CD4-positive, alpha-beta T cell treated with Interleukin-4 for 1 hour (primary cell): ENCODE measurements around the gene SOX6.
"Not testable (repeated sequence)": the region's sequence is repeated elsewhere in the genome, so short reads cannot be mapped to it uniquely, and the experiment has no call there.

ENCODE experiments used
- DNase-seq, 2 donors: peaks; one replicate each; pipeline ENCODE4 v3.0.0-alpha.2; 2020 to 2022

The SOX6 gene

DNA sequence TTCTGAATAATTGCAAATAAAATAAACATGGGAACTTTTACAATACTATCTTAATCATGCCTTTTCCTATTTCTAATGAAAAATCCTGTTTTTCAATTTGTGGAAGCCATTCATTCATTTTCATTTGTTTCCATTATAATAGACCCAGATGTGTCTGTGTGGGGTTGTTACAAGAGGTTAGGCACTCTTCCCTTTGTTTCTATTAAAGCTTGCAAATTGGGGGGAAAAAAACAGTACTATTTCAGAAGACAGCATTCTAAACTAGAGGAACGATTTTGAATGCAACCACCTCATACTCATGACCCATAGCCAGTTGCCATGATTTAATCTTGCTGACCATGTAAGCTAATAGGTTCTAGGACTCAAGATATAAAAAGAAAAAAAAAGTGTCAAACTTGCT, 175.5 kb downstream of the SOX6 start:
- DNase-seq = no peak

DNA sequence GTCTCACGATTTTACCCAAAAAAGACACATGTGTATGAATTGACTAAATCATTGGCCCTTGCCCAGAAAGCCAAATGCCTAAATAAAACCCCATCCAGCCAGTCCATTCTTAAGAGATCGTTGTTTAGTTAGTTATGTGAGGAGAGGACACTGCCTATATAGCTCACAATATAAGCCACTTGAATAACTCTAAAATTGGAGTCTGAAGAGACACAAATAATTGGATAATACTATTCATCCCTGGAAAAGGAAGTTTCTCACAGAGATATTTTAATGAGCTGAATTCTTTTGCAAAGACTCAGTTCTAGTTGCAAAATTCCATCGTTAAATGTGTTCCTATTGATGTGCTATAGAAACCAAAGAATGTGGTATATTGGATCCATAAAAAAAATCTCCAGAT, 176.7 kb downstream of the SOX6 start:
- no peak for DNase-seq

DNA sequence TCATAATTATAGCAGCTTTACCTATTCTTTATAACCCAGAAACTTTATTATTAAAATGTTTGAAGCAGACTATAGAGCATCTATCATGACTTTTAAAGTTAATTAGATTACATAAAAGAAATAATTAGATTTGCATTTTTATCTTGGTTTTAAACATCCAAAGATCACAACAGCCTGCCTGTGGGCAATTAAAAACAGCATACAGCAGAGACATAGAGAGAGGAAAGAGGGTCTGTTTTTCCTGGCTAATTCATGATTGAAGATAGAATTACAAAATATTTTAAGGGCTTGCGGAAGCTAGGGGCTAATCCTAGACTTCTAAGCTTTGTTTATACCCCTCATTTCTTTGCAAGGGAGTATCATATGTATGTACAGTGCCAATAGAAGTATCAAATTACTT, 178.1 kb downstream of the SOX6 start:
- no peak for DNase-seq

DNA sequence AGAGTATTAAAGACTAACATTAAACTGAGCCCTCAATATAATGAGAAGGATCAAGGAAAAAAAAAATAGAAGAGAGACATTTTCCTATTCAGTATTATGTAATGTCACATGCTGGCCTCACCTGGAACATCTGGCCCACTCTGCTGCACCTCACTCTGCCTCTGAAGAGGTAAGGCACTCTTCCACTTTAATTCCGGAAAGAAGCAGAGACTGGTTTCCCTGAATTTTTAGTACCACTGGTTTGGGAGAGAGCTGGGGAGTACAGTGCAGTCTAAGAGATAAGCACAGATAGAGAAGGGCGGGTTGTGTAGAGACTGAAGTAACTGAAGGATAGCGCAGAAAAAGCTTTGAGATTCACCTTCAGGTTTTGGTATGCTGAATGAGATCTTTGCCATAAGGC, 178.7 kb downstream of the SOX6 start:
- DNase-seq = no peak

DNA sequence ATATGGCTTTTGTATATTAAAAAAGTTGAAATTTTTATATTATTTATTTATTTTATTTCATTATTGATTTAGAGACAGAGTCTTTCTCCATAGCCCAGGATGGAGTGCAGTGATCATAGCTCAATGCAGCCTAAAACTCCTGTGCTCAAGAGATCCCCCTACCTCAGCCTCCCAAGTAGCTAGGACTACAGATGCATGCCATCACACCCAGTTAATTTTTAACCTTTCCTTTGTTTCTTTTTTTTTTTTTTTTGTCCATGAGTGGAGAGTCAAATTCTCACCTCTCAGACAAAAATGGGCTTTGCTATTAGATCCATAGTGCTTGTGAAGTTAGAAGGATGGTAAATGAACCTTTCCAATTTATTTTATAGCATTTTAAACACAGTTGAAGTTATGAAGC, 182.5 kb downstream of the SOX6 start:
- DNase-seq = no peak

DNA sequence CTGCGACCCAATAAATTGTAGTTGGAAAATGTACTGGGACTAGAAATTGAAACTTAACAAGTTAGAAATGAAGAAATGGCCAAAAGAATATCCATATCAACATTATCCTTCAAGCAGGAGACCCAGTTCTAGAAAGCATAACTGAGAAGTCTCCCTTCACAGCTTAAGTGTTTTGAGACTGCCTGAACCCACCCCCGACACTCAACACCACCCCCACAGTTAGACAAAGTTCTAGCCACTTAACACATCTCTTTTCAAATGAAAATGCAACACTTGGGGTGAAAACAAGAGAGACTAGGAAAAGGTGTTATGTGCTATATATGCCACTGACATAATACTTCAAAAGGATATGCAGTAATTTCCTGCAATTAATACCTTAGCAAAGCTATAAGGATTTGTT, 184.5 kb downstream of the SOX6 start:
- DNase-seq = no peak

DNA sequence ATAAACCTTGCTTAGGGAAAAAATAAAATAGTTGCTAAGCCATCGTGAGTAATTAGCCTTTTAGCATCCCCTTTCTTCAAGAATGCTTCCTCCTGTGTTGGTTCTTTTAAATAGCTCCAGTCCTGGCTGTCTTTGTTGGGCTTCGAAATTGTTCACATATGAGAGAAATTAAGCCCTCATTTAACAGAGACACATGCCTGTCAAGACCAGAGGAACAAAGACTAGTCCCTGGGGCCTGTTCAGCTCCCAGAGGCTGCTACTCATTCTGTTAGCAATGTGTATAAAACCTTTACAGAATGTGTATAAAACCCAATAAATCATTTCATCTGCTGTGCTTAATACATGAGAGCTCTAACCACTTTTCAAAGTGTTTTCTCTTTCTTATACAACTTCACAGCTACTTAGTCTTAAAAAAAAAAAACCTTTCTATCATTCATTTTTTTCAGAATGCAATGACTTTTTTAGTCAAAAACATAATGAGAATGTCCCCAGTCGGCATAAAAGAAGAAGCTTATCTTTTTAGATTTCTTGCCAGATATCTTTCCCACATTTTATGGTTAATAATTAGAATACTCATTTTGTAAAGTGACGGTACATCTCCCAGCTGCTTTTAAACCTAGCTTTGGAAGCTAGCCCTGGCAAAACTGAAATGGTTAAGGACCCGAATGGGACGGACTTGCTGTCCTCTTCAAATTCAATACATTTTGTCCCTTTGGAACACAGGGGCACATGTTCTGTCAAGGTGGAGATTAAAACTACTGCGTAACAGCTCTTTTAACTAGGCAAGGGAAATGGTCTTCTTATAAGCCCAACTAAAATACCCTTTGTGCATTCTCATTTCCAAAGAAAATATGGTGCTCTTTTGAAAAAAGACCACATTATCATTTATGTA, 186.1 kb downstream of the SOX6 start:
- DNase-seq = no peak

DNA sequence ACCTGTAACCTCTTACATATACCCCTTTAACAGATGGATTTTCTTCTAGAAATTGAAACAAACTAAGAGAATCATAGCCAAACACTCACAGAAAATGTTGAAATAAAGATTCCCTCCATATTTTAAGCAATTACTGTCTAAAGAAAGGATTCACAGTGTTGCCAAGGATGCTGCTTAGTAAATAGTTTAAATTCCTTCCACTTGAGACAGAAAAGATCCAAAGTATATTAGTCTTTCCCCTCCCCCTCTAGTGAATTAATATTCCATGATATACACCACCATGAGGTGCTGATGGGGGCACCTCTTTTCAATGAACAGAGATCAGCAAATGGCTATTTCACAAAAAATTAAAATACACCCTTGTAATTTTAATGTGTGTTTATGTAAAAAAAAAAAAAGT, 186.8 kb downstream of the SOX6 start:
- DNase-seq = no peak

DNA sequence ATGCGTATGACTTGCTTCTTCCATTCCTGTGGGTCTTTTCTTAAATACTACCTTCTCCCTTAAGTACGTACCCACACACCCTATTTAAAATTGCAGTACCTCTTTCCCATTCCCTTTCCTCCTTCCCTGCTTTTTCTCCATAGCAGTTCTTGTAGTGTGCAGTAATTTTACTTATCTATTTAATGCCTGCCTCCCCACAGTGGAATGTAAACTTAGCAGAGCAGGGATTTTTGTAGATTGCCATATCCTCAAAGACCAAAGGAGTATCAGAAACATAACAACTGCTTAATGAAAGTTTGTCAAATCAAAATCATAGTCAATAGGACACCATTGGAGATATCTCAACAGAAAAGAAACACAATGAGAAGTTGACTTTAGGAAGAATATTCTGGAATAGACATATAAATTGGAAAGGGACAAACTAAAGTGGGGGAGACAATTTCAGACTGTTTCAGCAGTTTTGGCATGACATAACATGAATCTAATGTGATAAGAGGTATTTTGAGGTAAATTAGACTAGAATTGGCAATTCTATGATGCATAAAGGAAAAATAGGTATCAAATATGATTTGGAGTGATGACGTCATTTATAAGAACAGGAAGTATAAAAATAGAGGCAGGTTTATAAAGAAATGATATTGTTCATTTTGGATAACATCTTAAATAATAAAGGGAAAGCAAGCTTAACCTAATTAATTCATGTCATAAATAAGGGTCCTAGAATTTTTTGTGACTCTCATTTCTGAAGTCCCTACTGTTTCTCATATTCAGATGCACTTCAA, 188.4 kb downstream of the SOX6 start:
- DNase-seq = no peak

DNA sequence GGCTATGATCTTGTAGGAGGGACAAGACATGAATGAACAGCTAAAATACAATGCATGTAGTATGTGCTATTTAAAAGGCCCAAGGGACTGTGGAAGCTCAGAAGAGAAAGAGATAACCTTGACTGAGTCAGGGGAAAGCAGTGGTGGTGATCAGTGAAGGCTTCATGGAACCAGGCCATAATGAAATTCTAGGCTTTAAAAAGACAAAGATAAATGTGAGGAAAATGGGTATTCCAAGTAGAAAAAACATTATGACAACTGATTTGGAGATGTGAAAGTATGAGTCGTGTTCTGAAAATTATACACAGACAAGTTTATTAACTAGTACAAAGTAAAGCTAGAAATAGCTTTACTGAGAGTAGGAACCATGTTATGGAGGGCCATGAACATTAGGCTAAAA, 189.8 kb downstream of the SOX6 start:
- no peak for DNase-seq

DNA sequence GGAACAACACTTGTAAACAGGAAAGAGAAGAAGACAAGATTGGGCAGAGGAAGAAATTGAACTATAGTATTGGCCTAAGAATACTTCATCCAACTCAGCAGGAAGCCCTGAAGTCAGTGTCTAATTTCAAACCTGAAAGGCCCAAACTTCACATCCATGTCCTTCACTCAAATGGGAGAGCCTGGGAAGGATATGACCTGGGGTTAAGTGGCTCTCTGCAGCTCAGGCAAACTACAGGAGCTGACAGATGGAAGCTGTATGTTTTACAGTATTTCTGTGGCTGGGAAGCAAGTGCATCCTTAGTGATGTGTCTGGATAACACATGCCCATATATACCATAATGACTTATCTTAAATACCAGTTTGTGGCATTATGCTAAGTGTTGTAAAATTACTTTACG, 196.2 kb downstream of the SOX6 start:
- no peak for DNase-seq

DNA sequence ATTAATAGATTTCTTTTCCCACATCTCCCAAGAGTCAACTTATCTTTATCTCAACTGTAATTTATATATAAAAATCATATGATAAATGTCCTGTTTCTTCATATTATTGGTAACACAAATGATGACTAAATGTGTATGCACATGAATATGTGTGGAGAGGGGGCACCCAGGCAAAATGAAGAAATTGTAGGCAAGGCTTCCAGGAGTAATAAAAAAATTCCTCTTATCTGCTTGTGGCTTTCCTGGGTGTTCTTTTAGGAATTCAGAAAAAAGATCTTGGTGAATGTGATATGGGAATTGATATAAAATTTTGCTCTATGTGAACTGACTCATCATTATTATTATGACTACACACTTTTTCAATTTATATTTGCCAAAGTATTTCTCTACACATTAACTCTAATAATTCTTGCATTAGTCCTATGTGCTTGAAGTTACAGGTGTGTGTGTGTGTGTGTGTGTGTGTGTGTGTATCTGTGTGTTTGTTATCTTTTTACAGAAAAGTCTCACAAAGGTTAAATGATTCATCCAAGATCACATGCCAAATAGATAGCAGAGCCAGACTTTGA, 197.8 kb downstream of the SOX6 start:
- DNase-seq = no peak

DNA sequence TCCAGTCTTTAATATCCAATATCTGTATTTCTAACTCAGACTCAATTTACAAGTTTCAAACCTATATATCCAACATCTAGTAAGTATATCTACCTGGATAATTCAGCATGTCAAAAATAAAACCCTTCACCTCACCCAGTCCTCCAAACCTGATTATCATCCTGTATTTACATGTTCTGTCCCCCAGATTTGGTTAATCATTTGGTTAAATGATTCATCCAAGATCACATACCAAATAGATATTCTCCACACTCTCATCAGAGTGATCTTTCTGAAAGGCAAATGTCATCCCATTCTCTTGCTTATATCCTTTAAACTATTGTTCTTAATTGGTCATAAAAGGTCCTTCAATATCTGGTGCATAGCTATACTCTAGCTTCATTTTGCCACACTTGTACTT, 199.0 kb downstream of the SOX6 start:
- DNase-seq = no peak

DNA sequence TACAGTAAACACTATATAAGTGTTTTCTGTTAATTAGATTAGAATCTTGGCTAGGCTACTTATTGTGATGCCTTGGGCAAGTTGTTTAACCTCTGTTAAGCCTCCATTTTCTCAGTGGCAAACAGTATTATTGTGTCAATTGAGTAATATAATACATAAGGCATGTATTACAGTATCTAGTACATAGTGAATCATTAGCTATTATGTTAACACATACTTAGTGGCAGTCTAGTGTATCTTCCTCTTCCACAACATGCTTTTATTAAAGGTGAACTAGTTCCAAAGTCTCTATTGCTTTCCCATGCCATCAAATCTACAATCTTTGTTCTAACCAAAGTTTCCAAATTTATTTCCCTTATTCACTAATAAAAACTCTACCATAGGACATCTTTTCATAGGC, 200.9 kb downstream of the SOX6 start:
- no peak for DNase-seq

DNA sequence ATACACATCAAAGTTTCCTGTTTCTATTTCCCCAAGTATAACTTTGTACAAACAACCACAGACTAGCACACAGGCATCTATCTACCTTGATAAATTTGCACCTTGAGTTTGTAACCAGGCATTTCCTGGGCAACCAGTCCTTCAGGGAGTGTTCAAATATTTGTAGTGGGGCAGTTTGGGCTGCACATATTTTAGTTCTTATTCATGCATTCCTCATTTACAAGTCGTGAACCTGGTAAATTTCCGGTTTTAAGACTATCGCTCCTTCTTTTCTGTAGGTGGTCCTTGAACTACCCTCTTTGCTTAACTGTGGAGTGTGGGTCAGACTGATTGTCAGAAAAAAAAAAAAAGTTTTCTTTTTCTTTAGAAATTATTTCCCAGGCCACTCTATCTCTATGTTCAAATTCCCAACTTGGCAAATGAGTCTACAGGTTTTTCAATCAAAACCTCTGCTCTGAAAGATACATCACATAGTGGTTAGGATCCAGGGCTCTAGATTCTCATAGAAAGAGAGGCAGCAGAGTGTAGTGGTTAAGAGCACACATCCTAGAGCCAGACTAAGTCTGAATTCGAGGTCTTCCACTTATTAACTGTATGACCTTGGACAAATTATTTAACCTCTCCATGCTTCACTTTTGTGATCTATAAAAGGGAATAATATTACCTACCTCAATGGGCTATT, 201.5 kb downstream of the SOX6 start:
- DNase-seq = no peak

DNA sequence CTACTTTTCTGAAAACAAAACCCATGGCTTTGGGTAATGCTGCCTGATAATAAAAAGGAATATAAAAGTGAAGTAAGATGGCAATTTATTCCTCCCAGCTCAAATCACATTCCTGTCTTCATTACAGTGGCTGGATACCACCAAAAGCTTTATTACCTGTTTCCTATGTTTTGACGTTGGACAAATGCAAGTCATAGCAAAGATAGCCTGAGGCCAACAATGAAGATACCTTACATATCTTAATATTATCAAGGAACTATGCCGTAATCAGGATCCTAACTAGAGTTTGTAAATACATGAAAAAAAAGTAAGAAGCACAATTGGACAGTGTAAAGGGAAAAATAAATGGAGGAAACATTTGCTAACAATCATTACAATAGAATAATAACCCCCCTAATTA, 202.4 kb downstream of the SOX6 start:
- no peak for DNase-seq

DNA sequence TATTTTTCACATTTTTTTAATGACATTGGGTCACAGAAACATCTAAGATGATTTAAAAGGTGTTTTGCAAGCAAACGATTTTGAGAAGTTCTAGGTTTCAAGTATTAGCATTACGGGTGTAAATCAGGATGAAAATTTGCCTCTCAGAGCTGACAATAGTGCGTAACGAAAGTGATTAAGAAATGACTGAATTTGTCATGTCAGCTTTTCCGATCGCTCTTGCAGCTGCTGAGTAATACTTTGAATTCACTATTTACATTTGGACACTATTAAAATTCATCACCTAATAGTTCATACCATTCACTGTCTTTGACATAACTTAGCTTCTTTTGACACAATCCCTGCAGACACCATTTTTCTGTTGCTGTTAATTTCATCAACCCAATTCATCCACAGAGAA, 205.2 kb downstream of the SOX6 start:
- no peak for DNase-seq

DNA sequence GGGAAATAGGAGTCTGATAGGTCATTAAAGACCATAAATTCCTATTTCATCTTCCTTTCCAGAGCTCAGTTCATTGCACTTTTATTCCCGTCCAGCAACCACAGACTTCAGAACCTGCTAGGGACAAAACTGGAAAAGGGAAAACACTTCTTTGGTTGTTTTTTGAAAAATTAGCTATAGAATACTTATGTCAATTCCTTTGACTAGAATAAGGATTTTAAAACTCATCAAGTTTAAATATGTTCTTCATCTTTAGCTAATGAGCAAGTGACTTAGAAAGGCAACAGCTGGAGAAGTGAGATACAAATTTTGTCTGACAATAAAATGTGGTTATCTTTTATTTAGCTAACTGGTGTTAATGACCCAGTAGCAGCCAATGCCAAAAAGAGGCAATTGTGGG, 206.9 kb downstream of the SOX6 start:
- DNase-seq = no peak

DNA sequence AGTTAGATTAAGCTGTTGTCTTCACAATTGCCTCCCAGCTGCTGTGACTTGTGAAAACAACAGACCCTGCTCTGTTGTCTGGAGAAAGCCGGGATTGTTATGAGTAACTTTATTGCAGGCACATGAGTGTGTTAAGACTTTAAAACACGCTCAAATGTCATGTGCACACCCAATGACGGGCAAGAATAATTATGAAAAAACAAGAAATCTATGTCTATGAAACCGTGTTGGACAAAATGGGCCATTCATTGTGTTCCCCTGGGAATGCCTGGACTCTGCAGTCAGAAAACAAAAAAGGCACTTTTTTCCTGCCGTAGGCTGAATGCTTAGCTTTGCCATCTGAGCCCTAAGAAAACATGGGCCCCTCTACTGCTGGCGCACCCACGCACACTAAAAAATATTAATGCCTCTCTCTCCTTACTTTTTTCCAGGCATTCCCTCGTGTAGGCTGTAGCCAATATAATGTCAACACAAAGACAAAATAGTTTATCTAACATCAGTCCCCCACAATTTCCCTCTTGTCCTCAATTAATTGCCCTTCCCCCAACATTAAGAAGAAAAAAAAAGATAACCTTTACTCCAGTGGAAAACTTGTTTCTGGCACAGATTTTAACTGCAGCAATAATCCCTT, 207.9 kb downstream of the SOX6 start:
- no peak for DNase-seq

DNA sequence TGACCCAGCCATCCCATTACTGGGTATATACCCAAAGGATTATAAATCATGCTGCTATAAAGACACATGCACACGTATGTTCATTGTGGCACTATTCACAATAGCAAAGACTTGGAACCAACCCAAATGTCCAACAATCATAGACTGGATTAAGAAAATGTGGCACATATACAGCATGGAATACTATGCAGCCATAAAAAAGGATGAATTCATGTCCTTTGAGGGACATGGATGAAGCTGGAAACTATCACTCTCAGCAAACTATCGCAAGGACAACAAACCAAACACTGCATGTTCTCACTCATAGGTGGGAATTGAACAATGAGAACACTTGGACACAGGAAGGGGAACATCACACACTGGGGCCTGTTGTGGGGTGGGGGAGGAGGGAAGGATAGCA, 209.4 kb downstream of the SOX6 start:
- DNase-seq = not testable (repeated sequence)

DNA sequence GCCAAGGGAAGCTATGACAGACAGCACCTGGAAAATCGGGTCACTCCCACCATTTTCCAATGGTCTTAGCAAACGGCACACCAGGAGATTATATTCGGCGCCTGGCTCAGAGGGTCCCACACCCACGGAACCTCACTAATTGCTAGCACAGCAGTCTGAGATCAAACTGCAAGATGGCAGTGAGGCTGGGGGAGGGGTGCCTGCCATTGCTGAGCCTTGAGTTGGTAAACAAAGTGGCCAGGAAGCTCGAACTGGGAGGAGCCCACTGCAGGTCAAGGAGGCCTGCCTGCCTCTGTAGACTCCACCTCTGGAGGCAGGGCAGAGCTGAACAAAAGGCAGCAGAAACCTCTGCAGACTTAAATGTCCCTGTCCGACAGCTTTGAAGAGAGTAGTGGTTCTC, 214.7 kb downstream of the SOX6 start:
- not testable (repeated sequence) for DNase-seq

DNA sequence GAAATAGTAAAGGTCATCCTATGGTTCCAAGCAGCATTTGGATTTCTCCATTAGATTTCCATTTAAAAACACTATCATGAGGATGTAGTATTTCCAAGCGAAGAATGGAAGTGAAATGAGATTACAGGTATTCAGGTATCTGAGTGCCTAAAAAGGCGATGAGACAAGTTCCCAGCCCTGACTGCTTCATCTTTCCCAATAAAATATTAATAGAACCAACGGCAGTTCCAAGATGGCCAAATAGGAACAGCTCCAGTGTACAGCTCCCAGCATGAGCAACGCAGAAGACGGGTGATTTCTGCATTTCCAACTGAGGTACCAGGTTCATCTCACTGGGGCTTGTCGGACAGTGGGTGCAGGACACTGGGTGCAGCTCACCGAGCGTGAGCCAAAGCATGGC, 215.2 kb downstream of the SOX6 start:
- not testable (repeated sequence) for DNase-seq
